Activated CD8-positive, alpha-beta memory T cell treated with anti-CD3 and anti-CD28 coated beads, Interleukin-2, amount 10 ng/mL, durations not matched to agents 7 days and 5 days (primary cell): ENCODE measurements around the gene ERCC6L2. TPM values are rescaled to one million over a fixed set of nuclear protein-coding genes. Genes with fewer than 3 reads are reported as not detected.

ENCODE experiments used
- ATAC-seq: fragments of 150-1000 bp; cut with Tn5 transposase; one replicate; pipeline ENCODE4 v1.10.0; 2021; ENCODE audit warnings: moderate library complexity
- CTCF ChIA-PET: fragments of 350-600 bp; sonication (Branson Sonifier 250); formaldehyde crosslinking; loops from one replicate; lab custom pipeline; 2021; ENCODE audit warnings: antibody characterized with exemption; lab: Charles Lee
- DNase-seq: peaks from one replicate; pipeline ENCODE4 v3.0.0-alpha.2; 2020
- H3K27ac Mint-ChIP-seq: one replicate; pipeline ENCODE4 v1.8.0; 2021; ENCODE audit warnings: mild to moderate bottlenecking, mixed read lengths
- H3K27me3 Mint-ChIP-seq: one replicate; pipeline ENCODE4 v1.8.0; 2021; ENCODE audit warnings: mixed read lengths
- H3K36me3 Mint-ChIP-seq: one replicate; pipeline ENCODE4 v1.8.0; 2021; ENCODE audit warnings: mild to moderate bottlenecking, mixed read lengths
- H3K4me1 Mint-ChIP-seq: one replicate; pipeline ENCODE4 v1.8.0; 2021; ENCODE audit warnings: mixed read lengths
- H3K4me3 Mint-ChIP-seq: one replicate; pipeline ENCODE4 v1.8.0; 2021; ENCODE audit warnings: mild to moderate bottlenecking, moderate library complexity, mixed read lengths
- H3K9me3 Mint-ChIP-seq: one replicate; pipeline ENCODE4 v1.8.0; 2022; ENCODE audit warnings: low read depth, mixed read lengths
- total RNA-seq, 2 experiments: library from RNA; stranded (reverse); gene quantifications; one replicate each; pipeline ENCODE4 v1.2.3, GENCODE V29; 2021

ERCC6L2 gene
- total RNA-seq, 2 experiments from 2014 or later: 33.0 to 38.5 TPM

GRCh38 chr9:95939472-95939871 is 64.0 kb downstream of the ERCC6L2 start:
- Mint-ChIP-seq H3K4me1 (no peaks in the 10 kb centered on the region), H3K27ac (no peak overlapping the region), H3K36me3 (peaks cover 84% of the 10 kb centered on the region), H3K4me3 (no peak overlapping the region), H3K9me3 (peaks cover 12% of the 10 kb centered on the region), H3K27me3 (no peaks in the 10 kb centered on the region)
- DNase-seq (no peak), ATAC-seq (no peak)
- CTCF ChIA-PET: interaction anchor here (0.6 kb wide), 1 partner anchor 36 kb away, joined by 3 read pairs; no protein-coding TSS in a partner anchor

- Mint-ChIP-seq H3K4me1 (no peaks in the 10 kb centered on the region), H3K27ac (no peak overlapping the region), H3K27me3 (no peaks in the 10 kb centered on the region), H3K9me3 (peaks cover 12% of the 10 kb centered on the region), H3K36me3 (peaks cover 84% of the 10 kb centered on the region), H3K4me3 (no peak overlapping the region)
- CTCF ChIA-PET: interaction anchor here (0.8 kb wide), 1 partner anchor 12 kb away, joined by 3 read pairs; no protein-coding TSS in a partner anchor
- DNase-seq: no peak
- ATAC-seq: no peak
Measured at GRCh38 chr9:95940265-95940664, 64.8 kb downstream of the ERCC6L2 start.

- no peak for ATAC-seq
- CTCF ChIA-PET: no interaction called here
- H3K4me3 Mint-ChIP-seq: no peak overlapping the region
- no peaks in the 10 kb centered on the region for H3K4me1 Mint-ChIP-seq
- peaks cover 83% of the 10 kb centered on the region for H3K36me3 Mint-ChIP-seq
- no peak for DNase-seq
- H3K27me3 Mint-ChIP-seq: no peaks in the 10 kb centered on the region
- H3K9me3 Mint-ChIP-seq: peaks cover 15% of the 10 kb centered on the region
- H3K27ac Mint-ChIP-seq: no peak overlapping the region
Measured at GRCh38 chr9:95942016-95942415, 66.5 kb downstream of the ERCC6L2 start.

DNA sequence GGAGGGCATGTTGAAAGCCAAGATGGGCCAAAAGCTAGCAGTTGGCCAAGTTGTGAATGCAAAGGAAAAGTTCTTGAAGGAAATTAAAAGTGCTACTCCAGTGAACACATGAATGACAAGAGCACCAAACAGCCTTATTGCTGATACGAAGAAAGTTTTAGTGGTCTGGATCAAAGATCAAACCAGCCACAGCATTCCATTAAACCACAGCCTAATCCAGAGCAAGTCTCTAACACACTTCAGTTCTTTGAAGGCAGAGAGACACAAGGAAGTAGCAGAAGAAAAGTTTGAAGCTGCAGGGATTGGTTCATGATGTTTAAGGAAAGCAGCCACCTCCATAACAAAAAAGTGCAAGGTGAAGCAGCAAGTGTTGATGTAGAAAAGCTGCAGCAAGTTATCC is 71.6 kb downstream of the ERCC6L2 start:
- no peak overlapping the region for H3K4me3 Mint-ChIP-seq
- H3K27me3 Mint-ChIP-seq: no peaks in the 10 kb centered on the region
- no peak for ATAC-seq
- peaks cover 79% of the 10 kb centered on the region for H3K36me3 Mint-ChIP-seq
- H3K27ac Mint-ChIP-seq: no peak overlapping the region
- CTCF ChIA-PET: no interaction called here
- H3K9me3 Mint-ChIP-seq: peaks cover 17% of the 10 kb centered on the region
- peaks cover 9% of the 10 kb centered on the region for H3K4me1 Mint-ChIP-seq
- DNase-seq: no peak

DNA sequence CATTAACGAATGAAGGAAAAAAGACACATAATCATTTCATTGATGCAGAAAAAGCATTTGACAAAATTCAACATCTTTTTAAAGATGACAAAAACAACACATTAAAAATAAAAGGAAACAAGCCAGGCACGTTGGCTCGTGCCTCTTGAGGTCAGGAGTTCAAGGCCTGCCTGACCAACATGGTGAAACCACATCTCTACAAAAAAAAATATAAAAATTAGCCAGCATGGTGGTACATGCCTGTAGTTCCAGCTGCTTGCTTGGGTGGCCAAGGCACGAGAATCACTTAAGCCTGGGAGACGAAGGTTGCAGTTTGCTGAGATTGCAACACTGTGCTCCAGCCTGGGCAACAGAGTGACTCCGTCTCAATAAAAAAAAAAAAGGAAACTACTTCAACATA is 77.0 kb downstream of the ERCC6L2 start:
- Mint-ChIP-seq H3K36me3 (peaks cover 65% of the 10 kb centered on the region), H3K9me3 (peaks cover 20% of the 10 kb centered on the region), H3K4me1 (peaks cover 19% of the 10 kb centered on the region), H3K27ac (no peak overlapping the region), H3K4me3 (no peak overlapping the region), H3K27me3 (no peaks in the 10 kb centered on the region)
- no peak for DNase-seq
- CTCF ChIA-PET: interaction anchor here (1.3 kb wide), 1 partner anchor 12 kb away, joined by 3 read pairs; no protein-coding TSS in a partner anchor
- no peak for ATAC-seq

GRCh38 chr9:95953986-95954385 is 78.5 kb downstream of the ERCC6L2 start:
- H3K27ac Mint-ChIP-seq: no peak overlapping the region
- no peak overlapping the region for H3K4me3 Mint-ChIP-seq
- DNase-seq (no peak), ATAC-seq (no peak)
- peaks cover 19% of the 10 kb centered on the region for H3K4me1 Mint-ChIP-seq
- H3K36me3 Mint-ChIP-seq: peaks cover 65% of the 10 kb centered on the region
- H3K9me3 Mint-ChIP-seq: peaks cover 18% of the 10 kb centered on the region
- H3K27me3 Mint-ChIP-seq: no peaks in the 10 kb centered on the region
- CTCF ChIA-PET: no interaction called here

DNA sequence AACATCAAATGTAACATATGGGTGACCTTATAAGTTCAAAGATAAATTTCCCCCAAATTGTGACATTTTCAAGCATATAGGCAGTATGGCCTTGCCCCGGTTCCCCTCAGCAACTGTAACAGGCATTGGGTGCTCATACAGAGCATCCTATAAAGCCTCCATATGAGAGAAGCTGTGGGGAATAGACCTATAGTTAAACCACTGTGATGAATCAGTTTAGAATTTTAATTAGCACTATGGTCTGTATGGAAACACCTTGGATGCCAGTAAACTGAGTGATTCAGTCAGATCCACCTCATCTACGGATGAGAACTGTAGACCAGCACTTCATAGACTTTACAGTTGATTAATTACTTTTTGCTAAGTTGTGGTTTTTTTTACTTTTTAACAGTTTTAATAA is 79.4 kb downstream of the ERCC6L2 start:
- no peak for ATAC-seq
- H3K27ac Mint-ChIP-seq: no peak overlapping the region

GRCh38 chr9:95962936-95963335 is 87.4 kb downstream of the ERCC6L2 start:
- H3K4me1 Mint-ChIP-seq: no peaks in the 10 kb centered on the region
- H3K9me3 Mint-ChIP-seq: peaks cover 2% of the 10 kb centered on the region
- H3K4me3 Mint-ChIP-seq: no peak overlapping the region
- CTCF ChIA-PET: no interaction called here
- H3K36me3 Mint-ChIP-seq: peaks cover 34% of the 10 kb centered on the region
- no peak overlapping the region for H3K27ac Mint-ChIP-seq
- no peak for ATAC-seq
- no peak for DNase-seq
- no peaks in the 10 kb centered on the region for H3K27me3 Mint-ChIP-seq

More for the DNA sequence above, 79.4 kb downstream of the ERCC6L2 start:
- H3K27me3 Mint-ChIP-seq: no peaks in the 10 kb centered on the region
- no peak for DNase-seq
- no peak overlapping the region for H3K4me3 Mint-ChIP-seq
- peaks cover 19% of the 10 kb centered on the region for H3K4me1 Mint-ChIP-seq
- H3K36me3 Mint-ChIP-seq: peaks cover 58% of the 10 kb centered on the region
- H3K9me3 Mint-ChIP-seq: peaks cover 14% of the 10 kb centered on the region
- CTCF ChIA-PET: no interaction called here

- CTCF ChIA-PET: no interaction called here
Measured at GRCh38 chr9:95963659-95964058, 88.2 kb downstream of the ERCC6L2 start.

GRCh38 chr9:95966306-95966705 is 90.8 kb downstream of the ERCC6L2 start:
- DNase-seq (no peak), ATAC-seq (no peak)
- Mint-ChIP-seq H3K36me3 (peaks cover 27% of the 10 kb centered on the region), H3K4me3 (no peak overlapping the region), H3K9me3 (peaks cover 2% of the 10 kb centered on the region), H3K27ac (no peak overlapping the region), H3K27me3 (no peaks in the 10 kb centered on the region), H3K4me1 (no peaks in the 10 kb centered on the region)
- CTCF ChIA-PET: interaction anchor here (1.3 kb wide), 1 partner anchor 27 kb away, joined by 3 read pairs; no protein-coding TSS in a partner anchor

More at GRCh38 chr9:95963659-95964058, 88.2 kb downstream of the ERCC6L2 start:
- H3K4me1 Mint-ChIP-seq: no peaks in the 10 kb centered on the region
- H3K4me3 Mint-ChIP-seq: no peak overlapping the region
- no peak overlapping the region for H3K27ac Mint-ChIP-seq
- H3K27me3 Mint-ChIP-seq: no peaks in the 10 kb centered on the region
- no peak for ATAC-seq
- no peak for DNase-seq
- peaks cover 2% of the 10 kb centered on the region for H3K9me3 Mint-ChIP-seq
- H3K36me3 Mint-ChIP-seq: peaks cover 30% of the 10 kb centered on the region

DNA sequence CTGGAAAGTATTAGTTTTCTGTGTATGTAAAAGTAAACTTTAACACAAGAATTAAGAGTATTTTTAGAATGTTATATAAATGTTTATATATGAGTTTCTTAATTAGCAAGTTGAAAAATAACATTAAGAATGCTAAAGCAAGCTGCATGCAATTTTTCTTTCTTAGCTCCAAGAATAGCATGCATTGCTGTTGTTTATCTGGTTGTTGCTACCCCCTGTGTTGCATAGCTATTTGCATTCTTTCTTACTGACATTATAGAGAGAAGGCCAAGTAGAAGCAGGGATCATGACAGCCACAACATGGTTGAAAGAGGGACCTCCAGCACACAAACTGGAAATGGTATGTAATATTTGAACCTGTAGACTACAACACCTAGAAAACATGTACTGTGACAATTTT is 94.8 kb downstream of the ERCC6L2 start:
- Mint-ChIP-seq H3K9me3 (peaks cover 2% of the 10 kb centered on the region), H3K27ac (no peak overlapping the region), H3K27me3 (no peaks in the 10 kb centered on the region), H3K4me3 (no peak overlapping the region), H3K36me3 (peaks cover 49% of the 10 kb centered on the region), H3K4me1 (peaks cover 14% of the 10 kb centered on the region)
- CTCF ChIA-PET: interaction anchor here (0.9 to 1.7 kb wide), 2 partner anchors 19 to 247 kb away, joined by 3 read pairs; no protein-coding TSS in a partner anchor
- DNase-seq: no peak
- no peak for ATAC-seq

DNA sequence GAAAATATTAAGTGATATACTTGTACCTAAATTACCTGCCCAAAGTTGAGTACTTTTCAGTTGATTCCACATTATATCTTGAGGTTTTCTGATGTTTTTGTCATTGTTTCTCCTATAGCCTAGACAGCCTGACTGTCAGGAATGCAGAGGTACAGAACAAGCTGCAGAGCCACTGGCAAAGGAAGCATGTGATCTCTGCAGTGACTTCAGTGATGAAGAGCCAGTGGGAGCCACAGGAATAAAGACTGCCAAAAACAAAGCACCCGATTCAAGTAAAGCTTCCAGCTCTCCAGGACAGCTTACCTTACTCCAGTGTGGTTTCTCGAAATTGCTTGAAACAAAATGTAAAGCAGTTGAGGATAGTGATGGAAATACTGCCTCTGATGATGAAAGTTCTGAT is 96.3 kb downstream of the ERCC6L2 start:
- Mint-ChIP-seq H3K4me1 (peaks cover 17% of the 10 kb centered on the region), H3K9me3 (peaks cover 2% of the 10 kb centered on the region), H3K27ac (no peak overlapping the region), H3K36me3 (peaks cover 52% of the 10 kb centered on the region), H3K4me3 (no peak overlapping the region), H3K27me3 (no peaks in the 10 kb centered on the region)
- CTCF ChIA-PET: no interaction called here
- ATAC-seq (no peak), DNase-seq (no peak)

DNA sequence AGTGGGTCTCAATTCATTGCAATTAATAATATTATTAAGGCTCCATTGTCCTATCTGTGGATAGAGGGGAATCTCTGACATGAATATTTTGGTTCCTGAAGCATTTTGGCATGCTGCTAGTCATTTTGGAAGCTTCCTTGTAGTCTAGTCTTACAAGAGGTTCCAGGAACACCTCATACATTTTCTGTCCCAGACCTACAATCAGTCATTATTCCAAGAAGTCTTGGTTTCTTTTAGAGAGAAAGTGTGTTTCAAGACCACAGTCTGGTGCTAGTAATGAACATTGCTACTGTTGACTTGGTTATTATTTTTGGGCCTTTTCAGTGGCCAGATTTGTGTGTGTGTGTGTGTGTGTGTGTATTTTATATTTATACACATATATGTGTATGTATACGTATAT is 98.9 kb downstream of the ERCC6L2 start:
- Mint-ChIP-seq H3K27me3 (no peaks in the 10 kb centered on the region), H3K9me3 (peaks cover 2% of the 10 kb centered on the region), H3K27ac (no peak overlapping the region), H3K36me3 (peaks cover 56% of the 10 kb centered on the region), H3K4me1 (peaks cover 22% of the 10 kb centered on the region), H3K4me3 (no peak overlapping the region)
- ATAC-seq (peak; percentile 36), DNase-seq (no peak)
- CTCF ChIA-PET: no interaction called here

DNA sequence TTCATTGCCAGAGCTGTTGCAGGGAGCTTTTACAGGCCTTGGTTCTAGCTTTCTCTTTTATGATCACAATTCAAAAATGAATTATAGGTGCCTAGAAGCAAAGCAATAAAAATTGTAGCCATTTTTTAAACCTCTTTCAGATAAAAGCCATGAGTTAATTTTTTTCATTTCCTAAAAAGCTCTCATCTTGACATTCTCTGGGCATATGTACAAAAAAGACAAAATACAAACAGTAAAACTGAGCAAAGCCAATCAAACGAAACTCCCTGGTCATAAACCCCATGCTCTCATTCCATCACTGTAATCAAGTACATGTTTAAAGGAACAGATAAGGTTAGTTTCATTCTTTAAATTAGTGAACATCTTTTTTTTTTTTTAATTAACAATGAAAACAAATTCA is 101.9 kb downstream of the ERCC6L2 start:
- Mint-ChIP-seq H3K27ac (no peak overlapping the region), H3K4me1 (peaks cover 39% of the 10 kb centered on the region), H3K36me3 (peaks cover 50% of the 10 kb centered on the region), H3K27me3 (no peaks in the 10 kb centered on the region), H3K4me3 (no peak overlapping the region), H3K9me3 (peaks cover 2% of the 10 kb centered on the region)
- ATAC-seq: no peak
- DNase-seq: no peak
- CTCF ChIA-PET: no interaction called here
